HEK293T (cell line): ENCODE data around the gene SRGAP3.

Experiments used
- CTCF ChIA-PET: fragments of 350-600 bp; formaldehyde crosslinking; extraction: SDS; loops from one replicate; lab custom pipeline; 2021; ENCODE audit warnings: antibody characterized with exemption, inconsistent platforms; lab: Yijun Ruan, JAX
- POLR2A ChIA-PET: fragments of 350-600 bp; formaldehyde crosslinking; extraction: SDS; loops from one replicate; lab custom pipeline; 2020; ENCODE audit warnings: antibody characterized with exemption, inconsistent platforms; lab: Yijun Ruan, JAX
- DNase-seq: peaks from one replicate; pipeline ENCODE4 v3.0.0; 2012; ENCODE audit warnings: mixed read lengths; ENCODE audit errors: extremely low spot score
- ARNT ChIP-seq: fragments of 450-650 bp; IDR thresholded peaks from 2 replicates; pipeline ENCODE4 v1.6.1; 2017; ENCODE audit warnings: mild to moderate bottlenecking
- BHLHE40 ChIP-seq: fragments of 450-650 bp; IDR thresholded peaks from 2 replicates; pipeline ENCODE4 v1.6.1; 2016; ENCODE audit warnings: mild to moderate bottlenecking, moderate library complexity, borderline replicate concordance
- CTBP1 ChIP-seq: fragments of 450-650 bp; IDR thresholded peaks from 2 replicates; pipeline ENCODE4 v1.6.1; 2016; ENCODE audit warnings: borderline replicate concordance
- ELF4 ChIP-seq: fragments of 450-650 bp; IDR thresholded peaks from 2 replicates; pipeline ENCODE4 v1.6.1; 2017; ENCODE audit warnings: antibody characterized with exemption
- FOXA1 ChIP-seq: fragments of 450-650 bp; IDR thresholded peaks from 2 replicates; pipeline ENCODE4 v1.6.1; 2016; ENCODE audit warnings: mild to moderate bottlenecking
- FOXK2 ChIP-seq: fragments of 450-650 bp; IDR thresholded peaks from 2 replicates; pipeline ENCODE4 v1.6.1; 2016; ENCODE audit warnings: mild to moderate bottlenecking
- FOXM1 ChIP-seq: fragments of 450-650 bp; IDR thresholded peaks from 2 replicates; pipeline ENCODE4 v1.6.1; 2017; ENCODE audit warnings: mild to moderate bottlenecking, borderline replicate concordance
- HDGF ChIP-seq: fragments of 450-650 bp; IDR thresholded peaks from 2 replicates; pipeline ENCODE4 v1.6.1; 2017; ENCODE audit warnings: antibody characterized with exemption, borderline replicate concordance
- L3MBTL2 ChIP-seq: fragments of 450-650 bp; conservative IDR thresholded peaks from 2 replicates; pipeline ENCODE4 v1.6.1; 2016; ENCODE audit warnings: mild to moderate bottlenecking
- LEF1 ChIP-seq: fragments of 450-650 bp; IDR thresholded peaks from 2 replicates; pipeline ENCODE4 v1.6.1; 2017; ENCODE audit warnings: mild to moderate bottlenecking, borderline replicate concordance
- NFRKB ChIP-seq: fragments of 450-650 bp; IDR thresholded peaks from 2 replicates; pipeline ENCODE4 v1.6.1; 2016; ENCODE audit warnings: mild to moderate bottlenecking, moderate library complexity
- PKNOX1 ChIP-seq: fragments of 450-650 bp; IDR thresholded peaks from 2 replicates; pipeline ENCODE4 v1.6.1; 2016
- SP1 ChIP-seq: fragments of 450-650 bp; IDR thresholded peaks from 2 replicates; pipeline ENCODE4 v1.6.1; 2017
- SUZ12 ChIP-seq: fragments of 450-650 bp; IDR thresholded peaks from 2 replicates; pipeline ENCODE4 v1.6.1; 2016; ENCODE audit warnings: mild to moderate bottlenecking
- TARDBP ChIP-seq: fragments of 450-650 bp; IDR thresholded peaks from 2 replicates; pipeline ENCODE4 v1.6.1; 2016
- ZNF384 ChIP-seq: fragments of 450-650 bp; IDR thresholded peaks from 2 replicates; pipeline ENCODE4 v1.6.1; 2016

Gene SRGAP3

GRCh38 chr3:9122732-9123364 lies 126.6 kb downstream of the SRGAP3 start:
- DNase-seq, result no peak
- CTCF ChIA-PET, result no interaction called here
- no peak for TF ChIP-seq FOXK2
- TF ChIP-seq FOXM1, result no peak
- TF ChIP-seq ELF4, result no peak
- TF ChIP-seq HDGF, result no peak
- no peak for TF ChIP-seq BHLHE40
- TF ChIP-seq L3MBTL2, result no peak
- no peak for TF ChIP-seq NFRKB
- TF ChIP-seq ZNF384, result no peak
- no peak for TF ChIP-seq TARDBP
- TF ChIP-seq PKNOX1, result no peak
- no peak for TF ChIP-seq SUZ12
- TF ChIP-seq LEF1, result no peak
- no peak for TF ChIP-seq SP1
- no peak for TF ChIP-seq CTBP1
- no peak for TF ChIP-seq FOXA1
- no peak for TF ChIP-seq ARNT
- POLR2A ChIA-PET, result no interaction called here

- TF ChIP-seq HDGF, result no peak
- no peak for TF ChIP-seq ZNF384
- TF ChIP-seq SUZ12, result no peak
- TF ChIP-seq CTBP1, result no peak
- no peak for TF ChIP-seq FOXA1
- no peak for TF ChIP-seq ELF4
- no peak for TF ChIP-seq ARNT
- no peak for TF ChIP-seq L3MBTL2
- TF ChIP-seq FOXM1, result no peak
- POLR2A ChIA-PET, result no interaction called here
- DNase-seq, result no peak
- CTCF ChIA-PET, result no interaction called here
These were observed 128.0 kb downstream of the SRGAP3 start for GRCh38 chr3:9121366-9122001.

- ChIA-PET POLR2A (no interaction called here), CTCF (no interaction called here)
- DNase-seq, result no peak
- no peak for TF ChIP-seq ZNF384
- TF ChIP-seq CTBP1, result no peak
- TF ChIP-seq ARNT, result no peak
- TF ChIP-seq ELF4, result no peak
- no peak for TF ChIP-seq SUZ12
- TF ChIP-seq BHLHE40, result no peak
- TF ChIP-seq SP1, result no peak
- no peak for TF ChIP-seq LEF1
- TF ChIP-seq L3MBTL2, result no peak
- TF ChIP-seq NFRKB, result no peak
- no peak for TF ChIP-seq TARDBP
- no peak for TF ChIP-seq FOXK2
- no peak for TF ChIP-seq PKNOX1
These were observed 130.1 kb downstream of the SRGAP3 start for GRCh38 chr3:9119331-9119730.

GRCh38 chr3:9118222-9118621 lies 131.2 kb downstream of the SRGAP3 start:
- ChIA-PET CTCF (no interaction called here), POLR2A (no interaction called here)
- no peak for DNase-seq
- TF ChIP-seq PKNOX1, result no peak
- TF ChIP-seq HDGF, result no peak
- no peak for TF ChIP-seq SP1
- no peak for TF ChIP-seq SUZ12
- TF ChIP-seq BHLHE40, result no peak
- no peak for TF ChIP-seq ARNT
- no peak for TF ChIP-seq LEF1
- no peak for TF ChIP-seq ELF4
- no peak for TF ChIP-seq ZNF384
- TF ChIP-seq L3MBTL2, result no peak
- no peak for TF ChIP-seq FOXK2
- TF ChIP-seq TARDBP, result no peak
- TF ChIP-seq NFRKB, result no peak
- TF ChIP-seq FOXM1, result no peak
- TF ChIP-seq FOXA1, result no peak
- no peak for TF ChIP-seq CTBP1

GRCh38 chr3:9117220-9117619 lies 132.2 kb downstream of the SRGAP3 start:
- ChIA-PET POLR2A (no interaction called here), CTCF (no interaction called here)
- DNase-seq, result no peak
- TF ChIP-seq FOXM1 (no peak), FOXA1 (no peak), HDGF (no peak), ELF4 (no peak), PKNOX1 (no peak), FOXK2 (no peak), SUZ12 (no peak)
